OCI-LY7 (cell line): ENCODE results near the gene SEMA6D. TPM values are rescaled to one million over a fixed set of nuclear protein-coding genes. Genes with fewer than 3 reads are reported as not detected.

Source experiments
- BruUV-seq: library from RNA; stranded (reverse); fragments of 400-500 nt; replicated peaks from 2 replicates; lab custom pipeline; 2021; lab: Mats Ljungman, UMichigan
- CTCF ChIA-PET: fragments of 300-600 bp; sonication (Branson Sonifier 250); formaldehyde crosslinking; loops from one replicate; lab custom pipeline; 2022; ENCODE audit warnings: antibody characterized with exemption; ENCODE audit not compliant: unreplicated experiment; lab: Charles Lee
- POLR2A ChIA-PET: fragments of 300-600 bp; sonication (Branson Sonifier 250); formaldehyde crosslinking; loops from one replicate; lab custom pipeline; 2022; ENCODE audit warnings: antibody characterized with exemption; lab: Charles Lee
- DNase-seq: peaks from one replicate; pipeline ENCODE4 v3.0.0-alpha.2; 2015; ENCODE audit warnings: low spot score
- H2AFZ ChIP-seq: fragments of 200-600 bp; sonication (generic), shearing (Covaris generic); 2 replicates; pipeline ENCODE4 v1.6.1; 2014; ENCODE audit warnings: mild to moderate bottlenecking, antibody characterized with exemption, low read length, moderate library complexity
- H3K27ac ChIP-seq: fragments of 200-600 bp; sonication (generic); 2 replicates; pipeline ENCODE4 v1.5.1; 2014; ENCODE audit warnings: mixed run types, low read depth, mild to moderate bottlenecking, moderate library complexity, low read length, inconsistent platforms; ENCODE audit not compliant: poor library complexity, severe bottlenecking
- H3K36me3 ChIP-seq: fragments of 200-600 bp; sonication (generic); 2 replicates; pipeline ENCODE4 v1.6.1; 2014; ENCODE audit warnings: mild to moderate bottlenecking, antibody characterized with exemption, low read length, moderate library complexity, mixed read lengths; ENCODE audit not compliant: insufficient read depth
- H3K4me1 ChIP-seq: fragments of 200-600 bp; sonication (generic); 2 replicates; pipeline ENCODE4 v1.5.1; 2014; ENCODE audit warnings: mild to moderate bottlenecking, low read length; ENCODE audit not compliant: insufficient read depth, poor library complexity, severe bottlenecking
- H3K4me2 ChIP-seq: fragments of 200-600 bp; sonication (generic); 2 replicates; pipeline ENCODE4 v1.6.1; 2014; ENCODE audit warnings: mild to moderate bottlenecking, low read length
- H3K4me3 ChIP-seq: fragments of 200-600 bp; sonication (generic); 2 replicates; pipeline ENCODE4 v1.5.1; 2014; ENCODE audit warnings: mild to moderate bottlenecking, low read depth, low read length; ENCODE audit not compliant: poor library complexity, severe bottlenecking
- H3K79me2 ChIP-seq: fragments of 200-600 bp; sonication (generic); 2 replicates; pipeline ENCODE4 v1.6.1; 2016; ENCODE audit warnings: low read depth, mild to moderate bottlenecking, low read length, moderate library complexity, mixed read lengths; ENCODE audit not compliant: insufficient read depth
- H3K9me2 ChIP-seq: fragments of 200-600 bp; sonication (generic); 2 replicates; pipeline ENCODE4 v1.6.1; 2016; ENCODE audit warnings: mild to moderate bottlenecking, low read length, mixed read lengths; ENCODE audit not compliant: insufficient read depth
- H3K9me3 ChIP-seq: fragments of 200-600 bp; sonication (generic); 2 replicates; pipeline ENCODE4 v1.6.1; 2014; ENCODE audit warnings: mild to moderate bottlenecking, mixed run types, low read length, mixed read lengths
- H4K20me1 ChIP-seq: fragments of 200-600 bp; sonication (generic); 2 replicates; pipeline ENCODE4 v1.6.1; 2014; ENCODE audit warnings: mild to moderate bottlenecking, antibody characterized with exemption, low read length, moderate library complexity, mixed read lengths; ENCODE audit not compliant: insufficient read depth
- CTCF ChIP-seq: fragments of 200-600 bp; sonication (generic); conservative IDR thresholded peaks from 2 replicates; pipeline ENCODE4 v1.5.1; 2014; ENCODE audit warnings: mild to moderate bottlenecking, antibody characterized with exemption, low read length, moderate library complexity, mixed read lengths
- EZH2phosphoT487 ChIP-seq: fragments of 200-600 bp; sonication (generic); IDR thresholded peaks from 2 replicates; pipeline ENCODE4 v1.6.1; 2018; ENCODE audit warnings: low read depth, borderline replicate concordance, mild to moderate bottlenecking, mixed run types, antibody characterized with exemption, low read length, moderate library complexity, mixed read lengths
- intact Hi-C: fragments of 100-400 bp; cut with micrococcal nuclease; formaldehyde crosslinking; loops from one replicate; pipeline ENCODE4 v1.10.0; 2022; ENCODE audit not compliant: unreplicated experiment
- total RNA-seq, 2 experiments: library from RNA; depleted of rRNA in 1 of 2; stranded (reverse); fragments of >200 nt in 1 of 2; shearing (Covaris generic) in 1 of 2; gene quantifications; 2 replicates each; pipeline ENCODE4 v1.2.3, GENCODE V29; 2014 to 2022

The SEMA6D gene
- total RNA-seq, 2 experiments from 2014 or later: not detected

- Histone ChIP-seq H2AFZ (no peak overlapping the region), H3K4me3 (no peak overlapping the region), H3K36me3 (no peaks in the 10 kb centered on the region), H4K20me1 (no peaks in the 10 kb centered on the region), H3K9me2 (no peaks in the 10 kb centered on the region), H3K4me1 (no peaks in the 10 kb centered on the region), H3K79me2 (no peaks in the 10 kb centered on the region), H3K4me2 (no peak overlapping the region), H3K9me3 (no peaks in the 10 kb centered on the region), H3K27ac (no peak overlapping the region)
- intact Hi-C loops: no loop called here
- ChIA-PET CTCF (no interaction called here), POLR2A (interaction anchor here (1.5 kb wide), 1 partner anchor 13 kb away, joined by 3 read pairs; no protein-coding TSS in a partner anchor)
- TF ChIP-seq EZH2phosphoT487: no peak
- no peak for TF ChIP-seq CTCF
- DNase-seq: no peak
- no TSS peak for BruUV-seq
Observed at GRCh38 chr15:47689660-47690059, 27.6 kb upstream of the SEMA6D start.

GRCh38 chr15:47691882-47692281 is 25.4 kb upstream of the SEMA6D start:
- Histone ChIP-seq H3K27ac (no peak overlapping the region), H3K36me3 (no peaks in the 10 kb centered on the region), H3K9me3 (no peaks in the 10 kb centered on the region), H3K9me2 (no peaks in the 10 kb centered on the region), H3K4me1 (no peaks in the 10 kb centered on the region), H2AFZ (no peak overlapping the region), H4K20me1 (no peaks in the 10 kb centered on the region), H3K79me2 (no peaks in the 10 kb centered on the region), H3K4me3 (no peak overlapping the region), H3K4me2 (no peak overlapping the region)
- ChIA-PET CTCF (no interaction called here), POLR2A (no interaction called here)
- intact Hi-C loops: no loop called here
- TF ChIP-seq EZH2phosphoT487 (no peak), CTCF (no peak)
- no peak for DNase-seq
- BruUV-seq: no TSS peak

GRCh38 chr15:47696351-47696750 is 21.0 kb upstream of the SEMA6D start:
- no peaks in the 10 kb centered on the region for H3K79me2 ChIP-seq
- H4K20me1 ChIP-seq: no peaks in the 10 kb centered on the region
- no peak overlapping the region for H3K4me2 ChIP-seq
- no peak overlapping the region for H3K27ac ChIP-seq
- BruUV-seq: no TSS peak
- H3K9me2 ChIP-seq: no peaks in the 10 kb centered on the region
- ChIA-PET CTCF (no interaction called here), POLR2A (no interaction called here)
- DNase-seq: no peak
- intact Hi-C loops: no loop called here
- H3K4me1 ChIP-seq: no peaks in the 10 kb centered on the region
- no peak overlapping the region for H2AFZ ChIP-seq
- TF ChIP-seq EZH2phosphoT487: no peak
- TF ChIP-seq CTCF: no peak
- H3K4me3 ChIP-seq: no peak overlapping the region
- no peaks in the 10 kb centered on the region for H3K36me3 ChIP-seq
- H3K9me3 ChIP-seq: no peaks in the 10 kb centered on the region
